A549 (cell line): ENCODE results near the gene USP13. TPM values are rescaled to one million over a fixed set of nuclear protein-coding genes. Genes with fewer than 3 reads are reported as not detected.

Experiments
- ATAC-seq, 2 experiments: fragments of 200-7000 bp in 1 of 2; fragments of >200 bp in 1 of 2; cut with Nextera tagmentation in 1 of 2; cut with Tn5 transposase in 1 of 2; 3 replicates each; pipeline versions ENCODE4 v1.8.0 to v1.9.1; 2018 to 2020; ENCODE audit warnings: mild to moderate bottlenecking in 1 of 2, moderate library complexity in 1 of 2
- CTCF ChIA-PET: fragments of 300-600 bp; sonication (Branson Sonifier 250); formaldehyde crosslinking; extraction: SDS; loops from one replicate; lab custom pipeline; 2021; ENCODE audit warnings: antibody characterized with exemption, inconsistent platforms; lab: Yijun Ruan, JAX
- POLR2A ChIA-PET: fragments of 350-600 bp; formaldehyde crosslinking; extraction: SDS; loops from one replicate; lab custom pipeline; 2021; ENCODE audit warnings: antibody characterized with exemption, inconsistent platforms; lab: Yijun Ruan, JAX
- DNase-seq, 2 experiments: peaks; one replicate each; pipeline versions ENCODE4 v3.0.0 to v3.0.0-alpha.2; 2011 to 2016; ENCODE audit warnings: low read depth in 1 of 2, low spot score in 1 of 2
- FAIRE-seq: peaks from 2 replicates; lab custom pipeline; 2011; peaks lifted over from hg19 to GRCh38; lab: Jason Lieb, UNC
- H3K27ac ChIP-seq, 2 experiments: fragments of >200 bp; sonication (Bioruptor Twin); formaldehyde crosslinking; 3 replicates each; pipeline ENCODE4 v1.5.1; 2016 to 2017
- H3K4me1 ChIP-seq: fragments of >200 bp; sonication (Bioruptor Twin); formaldehyde crosslinking; 3 replicates; pipeline ENCODE4 v1.6.1; 2016
- H3K4me2 ChIP-seq: fragments of >200 bp; sonication (Bioruptor Twin); formaldehyde crosslinking; 3 replicates; pipeline ENCODE4 v1.6.1; 2016
- H3K4me3 ChIP-seq: fragments of >200 bp; sonication (Bioruptor Twin); formaldehyde crosslinking; 3 replicates; pipeline ENCODE4 v1.5.1; 2016
- H3K9me3 ChIP-seq: fragments of >200 bp; sonication (Bioruptor Twin); formaldehyde crosslinking; 3 replicates; pipeline ENCODE4 v1.6.1; 2016
- CBX2 ChIP-seq: fragments of 200-600 bp; sonication (generic); IDR thresholded peaks from 2 replicates; pipeline ENCODE4 v1.6.1; 2016; ENCODE audit warnings: low read depth, mild to moderate bottlenecking, borderline replicate concordance
- EHF ChIP-seq: fragments of 250-450 bp; sonication (Bioruptor Pico); IDR thresholded peaks from 2 replicates; pipeline ENCODE4 v1.5.0; 2020; ENCODE audit warnings: mild to moderate bottlenecking
- EHMT2 ChIP-seq: fragments of 200-600 bp; sonication (generic); IDR thresholded peaks from 2 replicates; pipeline ENCODE4 v1.6.1; 2016; ENCODE audit warnings: antibody characterized with exemption, low read depth, mild to moderate bottlenecking, moderate library complexity
- ESRRA ChIP-seq: fragments of 150-350 bp; IDR thresholded peaks from 2 replicates; pipeline ENCODE4 v1.6.1; 2014; ENCODE audit warnings: mild to moderate bottlenecking, low read length, borderline replicate concordance
- FOSL2 ChIP-seq, 2 experiments: fragments of 450-650 bp in 1 of 2; fragments of >200 bp in 1 of 2; sonication (Bioruptor Twin) in 1 of 2; formaldehyde crosslinking; IDR thresholded peaks; 2 replicates each; pipeline versions ENCODE4 v1.5.0 to v1.6.1; 2016 to 2020; ENCODE audit warnings: mild to moderate bottlenecking in 1 of 2, moderate library complexity in 1 of 2
- HDAC2 ChIP-seq: fragments of 200-600 bp; sonication (generic); IDR thresholded peaks from 2 replicates; pipeline ENCODE4 v1.6.1; 2016
- HEYL ChIP-seq: fragments of 250-450 bp; sonication (Bioruptor Pico); IDR thresholded peaks from 2 replicates; pipeline ENCODE4 v1.8.0; 2021; ENCODE audit warnings: mild to moderate bottlenecking, moderate library complexity
- HOXA7 ChIP-seq: fragments of 250-450 bp; sonication (Bioruptor Pico); IDR thresholded peaks from 2 replicates; pipeline ENCODE4 v1.5.0; 2020; ENCODE audit warnings: mild to moderate bottlenecking, moderate library complexity
- HOXB13 ChIP-seq: fragments of 250-450 bp; sonication (Bioruptor Pico); IDR thresholded peaks from 2 replicates; pipeline ENCODE4 v1.5.0; 2020; ENCODE audit warnings: low read depth, mild to moderate bottlenecking, moderate library complexity
- JUNB ChIP-seq: fragments of >200 bp; sonication (Bioruptor Twin); formaldehyde crosslinking; IDR thresholded peaks from 2 replicates; pipeline ENCODE4 v1.6.1; 2016
- MYC ChIP-seq: IDR thresholded peaks from 2 replicates; pipeline ENCODE4 v1.6.1; 2012; ENCODE audit warnings: mild to moderate bottlenecking, inconsistent platforms, low read length, improper control_type of control experiment, borderline replicate concordance
- POLR2A ChIP-seq: IDR thresholded peaks from 2 replicates; pipeline ENCODE4 v1.6.1; 2012; ENCODE audit warnings: mild to moderate bottlenecking, low read length
- POLR2AphosphoS2 ChIP-seq: conservative IDR thresholded peaks from 2 replicates; pipeline ENCODE4 v1.6.1; 2012; ENCODE audit warnings: low read length, improper control_type of control experiment, inconsistent platforms
- SREBF2 ChIP-seq: fragments of 450-650 bp; IDR thresholded peaks from 2 replicates; pipeline ENCODE4 v1.6.1; 2014; ENCODE audit warnings: mild to moderate bottlenecking, moderate library complexity
- ZC3H11A ChIP-seq: fragments of 450-650 bp; IDR thresholded peaks from 2 replicates; pipeline ENCODE4 v1.6.1; 2014; ENCODE audit warnings: antibody characterized with exemption, mild to moderate bottlenecking
- ZFP36 ChIP-seq: fragments of 450-650 bp; IDR thresholded peaks from 2 replicates; pipeline ENCODE4 v1.6.1; 2014; ENCODE audit warnings: borderline replicate concordance; ENCODE audit not compliant: partially characterized antibody
- ZNF302 ChIP-seq: fragments of 250-450 bp; sonication (Bioruptor Pico); IDR thresholded peaks from 2 replicates; pipeline ENCODE4 v1.9.0; 2021; ENCODE audit warnings: inconsistent platforms, mild to moderate bottlenecking, moderate library complexity
- WGBS: methylation state at CpG from one replicate; pipeline ENCODE4 v1.1.6; 2017; ENCODE audit errors: missing lambda C conversion rate; 5-methylcytosine and 5-hydroxymethylcytosine counted together
- polyA plus RNA-seq, 4 experiments: library from polyadenylated mRNA; depleted of rRNA in 3 of 4; stranded (reverse); fragments of >200 nt; fragmentation: RNase III in 1 of 4; extraction: RNeasy Plus Mini Kit Qiagen cat#74134 plus additional on column Dnase treatment in 1 of 4; gene quantifications; 2 replicates in 3 of 4; 3 replicates in 1 of 4; pipeline ENCODE4 v1.2.3, GENCODE V29; 2011 to 2017
- TF ChIP-seq, protein P1 (sequence below): fragments of 200-600 bp; sonication (generic); IDR thresholded peaks from 2 replicates; pipeline ENCODE4 v1.6.1; 2016; ENCODE audit warnings: antibody characterized with exemption, mild to moderate bottlenecking, moderate library complexity
- TF ChIP-seq, protein P2 (sequence below): IDR thresholded peaks from 2 replicates; pipeline ENCODE4 v1.6.1; 2012
- TF ChIP-seq, protein P3 (sequence below): fragments of >200 bp; sonication (Bioruptor Twin); formaldehyde crosslinking; IDR thresholded peaks from 2 replicates; pipeline ENCODE4 v1.6.1; 2016

The USP13 gene
- polyA plus RNA-seq, 2 of the 4 experiments (the other 2 are of a cell fraction): 7.5 to 10.2 TPM

DNA sequence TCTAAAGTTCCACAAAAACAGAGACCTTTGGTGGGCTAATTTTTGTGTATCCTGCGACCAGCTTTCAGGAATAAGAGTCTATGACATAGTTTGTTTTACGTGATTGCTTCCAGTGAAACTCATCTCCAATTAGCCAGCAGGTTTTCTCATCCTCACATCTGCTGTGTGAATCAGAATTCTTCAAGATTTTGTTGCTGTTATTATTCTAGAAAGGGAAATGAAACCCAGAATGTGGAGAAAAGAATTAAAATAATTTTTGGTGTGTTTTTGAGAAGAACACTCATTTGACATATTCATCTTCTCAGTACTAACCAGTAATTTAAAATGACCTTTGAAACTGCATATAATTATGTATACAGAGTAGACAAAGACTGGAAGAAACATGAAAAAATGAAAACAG is 175.9 kb downstream of the USP13 start:
- ATAC-seq (no peak), FAIRE-seq (no peak), DNase-seq (no peak)
- TF ChIP-seq EHF (CRISPR knock-in tag) (no peak), HOXB13 (no peak), SREBF2 (no peak)
- TF ChIP-seq, protein P1, sequence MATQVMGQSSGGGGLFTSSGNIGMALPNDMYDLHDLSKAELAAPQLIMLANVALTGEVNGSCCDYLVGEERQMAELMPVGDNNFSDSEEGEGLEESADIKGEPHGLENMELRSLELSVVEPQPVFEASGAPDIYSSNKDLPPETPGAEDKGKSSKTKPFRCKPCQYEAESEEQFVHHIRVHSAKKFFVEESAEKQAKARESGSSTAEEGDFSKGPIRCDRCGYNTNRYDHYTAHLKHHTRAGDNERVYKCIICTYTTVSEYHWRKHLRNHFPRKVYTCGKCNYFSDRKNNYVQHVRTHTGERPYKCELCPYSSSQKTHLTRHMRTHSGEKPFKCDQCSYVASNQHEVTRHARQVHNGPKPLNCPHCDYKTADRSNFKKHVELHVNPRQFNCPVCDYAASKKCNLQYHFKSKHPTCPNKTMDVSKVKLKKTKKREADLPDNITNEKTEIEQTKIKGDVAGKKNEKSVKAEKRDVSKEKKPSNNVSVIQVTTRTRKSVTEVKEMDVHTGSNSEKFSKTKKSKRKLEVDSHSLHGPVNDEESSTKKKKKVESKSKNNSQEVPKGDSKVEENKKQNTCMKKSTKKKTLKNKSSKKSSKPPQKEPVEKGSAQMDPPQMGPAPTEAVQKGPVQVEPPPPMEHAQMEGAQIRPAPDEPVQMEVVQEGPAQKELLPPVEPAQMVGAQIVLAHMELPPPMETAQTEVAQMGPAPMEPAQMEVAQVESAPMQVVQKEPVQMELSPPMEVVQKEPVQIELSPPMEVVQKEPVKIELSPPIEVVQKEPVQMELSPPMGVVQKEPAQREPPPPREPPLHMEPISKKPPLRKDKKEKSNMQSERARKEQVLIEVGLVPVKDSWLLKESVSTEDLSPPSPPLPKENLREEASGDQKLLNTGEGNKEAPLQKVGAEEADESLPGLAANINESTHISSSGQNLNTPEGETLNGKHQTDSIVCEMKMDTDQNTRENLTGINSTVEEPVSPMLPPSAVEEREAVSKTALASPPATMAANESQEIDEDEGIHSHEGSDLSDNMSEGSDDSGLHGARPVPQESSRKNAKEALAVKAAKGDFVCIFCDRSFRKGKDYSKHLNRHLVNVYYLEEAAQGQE: no peak
- CTCF ChIA-PET: no interaction called here
- no peaks in the 10 kb centered on the region for H3K9me3 ChIP-seq
- H3K27ac ChIP-seq: no peak overlapping the region
- no peak overlapping the region for H3K4me3 ChIP-seq
- 26% methylated on average over 2 of the region's 2 CpGs for WGBS
- no peak overlapping the region for H3K4me2 ChIP-seq
- POLR2A ChIA-PET: no interaction called here
- no peaks in the 10 kb centered on the region for H3K4me1 ChIP-seq

DNA sequence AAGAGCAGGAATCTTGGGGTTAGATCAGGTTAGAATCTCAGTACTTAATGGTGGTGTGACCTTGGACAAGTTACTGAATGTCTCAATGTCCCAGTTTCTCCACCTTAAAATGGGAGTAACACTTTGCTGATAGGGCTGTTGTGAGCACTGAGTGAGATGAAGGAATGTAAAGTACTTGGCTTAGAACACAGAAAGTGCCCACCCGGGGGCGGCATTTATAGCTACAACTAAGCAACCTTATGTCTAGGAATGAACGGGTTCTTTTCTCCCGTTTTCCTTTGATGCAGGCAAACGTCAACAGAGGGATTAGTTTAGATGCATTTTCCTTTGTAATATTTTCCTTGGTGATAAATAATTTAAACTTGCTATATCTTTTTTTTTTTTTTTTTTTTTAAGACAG is 176.6 kb downstream of the USP13 start:
- ATAC-seq (no peak), DNase-seq (no peak), FAIRE-seq (no peak)
- Histone ChIP-seq H3K4me3 (no peak overlapping the region), H3K9me3 (no peaks in the 10 kb centered on the region), H3K4me1 (no peaks in the 10 kb centered on the region), H3K27ac (no peak overlapping the region), H3K4me2 (no peak overlapping the region)
- ChIA-PET POLR2A (no interaction called here), CTCF (interaction anchor here (0.6 kb wide), 1 partner anchor 185 kb away, joined by 3 read pairs; no protein-coding TSS in a partner anchor)
- WGBS: 29% methylated on average over 5 of the region's 5 CpGs
- no peak for TF ChIP-seq FOSL2 (IDR thresholded peaks at IDR 0.05)
- TF ChIP-seq FOSL2 (CRISPR knock-in tag; IDR thresholded peaks at IDR 0.05): no peak
- TF ChIP-seq, protein P2, sequence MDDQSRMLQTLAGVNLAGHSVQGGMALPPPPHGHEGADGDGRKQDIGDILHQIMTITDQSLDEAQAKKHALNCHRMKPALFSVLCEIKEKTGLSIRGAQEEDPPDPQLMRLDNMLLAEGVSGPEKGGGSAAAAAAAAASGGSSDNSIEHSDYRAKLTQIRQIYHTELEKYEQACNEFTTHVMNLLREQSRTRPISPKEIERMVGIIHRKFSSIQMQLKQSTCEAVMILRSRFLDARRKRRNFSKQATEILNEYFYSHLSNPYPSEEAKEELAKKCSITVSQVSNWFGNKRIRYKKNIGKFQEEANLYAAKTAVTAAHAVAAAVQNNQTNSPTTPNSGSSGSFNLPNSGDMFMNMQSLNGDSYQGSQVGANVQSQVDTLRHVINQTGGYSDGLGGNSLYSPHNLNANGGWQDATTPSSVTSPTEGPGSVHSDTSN: no peak
- no peak for TF ChIP-seq ZC3H11A
- TF ChIP-seq ESRRA: no peak
- TF ChIP-seq HOXA7: no peak
- no peak for TF ChIP-seq EHMT2
- no peak for TF ChIP-seq JUNB
- no peak for TF ChIP-seq ZNF302
- no peak for TF ChIP-seq ZFP36
- no peak for TF ChIP-seq MYC
- TF ChIP-seq POLR2A: no peak
- TF ChIP-seq CBX2: no peak

DNA sequence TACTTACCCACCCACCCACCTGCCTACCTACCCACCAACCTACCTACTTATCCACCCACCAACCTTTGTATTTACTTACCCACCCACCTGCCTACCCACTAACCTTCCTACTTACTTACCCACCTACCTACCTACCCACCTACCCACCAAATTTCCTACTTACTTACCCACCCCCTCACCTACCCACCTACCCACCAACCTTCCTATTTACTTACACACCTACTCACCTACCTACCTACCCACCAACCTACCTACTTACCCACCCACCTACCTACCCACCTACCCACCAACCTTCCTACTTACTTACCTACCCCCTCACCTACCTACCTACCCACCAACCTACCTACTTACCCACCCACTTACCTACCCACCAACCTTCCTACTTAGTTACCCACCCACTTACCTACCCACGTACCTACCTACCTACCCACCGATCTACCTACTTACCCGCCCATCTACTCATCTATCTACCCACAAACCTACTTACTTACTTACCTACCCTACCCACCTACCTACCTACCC is 179.6 kb downstream of the USP13 start:
- CTCF ChIA-PET: no interaction called here

More for the DNA sequence above, 179.6 kb downstream of the USP13 start:
- 19% methylated on average over 3 of the region's 3 CpGs for WGBS
- Histone ChIP-seq H3K4me3 (no peak overlapping the region), H3K4me2 (no peak overlapping the region)
- no peak for DNase-seq
- TF ChIP-seq HEYL (CRISPR knock-in tag): no peak
- TF ChIP-seq HDAC2: no peak
- no peak for TF ChIP-seq POLR2AphosphoS2
- TF ChIP-seq, protein P3, sequence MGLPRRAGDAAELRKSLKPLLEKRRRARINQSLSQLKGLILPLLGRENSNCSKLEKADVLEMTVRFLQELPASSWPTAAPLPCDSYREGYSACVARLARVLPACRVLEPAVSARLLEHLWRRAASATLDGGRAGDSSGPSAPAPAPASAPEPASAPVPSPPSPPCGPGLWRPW: no peak
- TF ChIP-seq, all 56 proteins: peak for 0
- ATAC-seq (no peak), FAIRE-seq (no peak)
- no peaks in the 10 kb centered on the region for H3K4me1 ChIP-seq
- POLR2A ChIA-PET: no interaction called here
- no peaks in the 10 kb centered on the region for H3K9me3 ChIP-seq
- no peak overlapping the region for H3K27ac ChIP-seq
